ENCODE data around the gene LRRC23. TPM values are rescaled to one million over a fixed set of nuclear protein-coding genes. Genes with fewer than 3 reads are reported as not detected.

Gene LRRC23
- total and polyA plus RNA-seq, 8 donors: 5.3 to 20.4 (median 9.0) TPM; not detected in 1

GRCh38 chr12:6914246-6914946 lies 9.8 kb downstream of the LRRC23 start, which contains the start of gene ENO2:
Gene ENO2 (plus strand): TSS chr12:6914580. CDS start chr12:6915833, 1,253 bp downstream.
- DNase-seq: peak; percentile 68 to 92
- peaks cover 0 to 30% (median 22%) of the 10 kb centered on the region in 4 donors for H3K36me3 ChIP-seq
- TF ChIP-seq POLR2AphosphoS5 (IDR thresholded peaks at IDR 0.05) (peak in 1 of 3 donors; percentile 37), EP300 (IDR thresholded peaks at IDR 0.05) (no peak)
- TF ChIP-seq, protein P1, sequence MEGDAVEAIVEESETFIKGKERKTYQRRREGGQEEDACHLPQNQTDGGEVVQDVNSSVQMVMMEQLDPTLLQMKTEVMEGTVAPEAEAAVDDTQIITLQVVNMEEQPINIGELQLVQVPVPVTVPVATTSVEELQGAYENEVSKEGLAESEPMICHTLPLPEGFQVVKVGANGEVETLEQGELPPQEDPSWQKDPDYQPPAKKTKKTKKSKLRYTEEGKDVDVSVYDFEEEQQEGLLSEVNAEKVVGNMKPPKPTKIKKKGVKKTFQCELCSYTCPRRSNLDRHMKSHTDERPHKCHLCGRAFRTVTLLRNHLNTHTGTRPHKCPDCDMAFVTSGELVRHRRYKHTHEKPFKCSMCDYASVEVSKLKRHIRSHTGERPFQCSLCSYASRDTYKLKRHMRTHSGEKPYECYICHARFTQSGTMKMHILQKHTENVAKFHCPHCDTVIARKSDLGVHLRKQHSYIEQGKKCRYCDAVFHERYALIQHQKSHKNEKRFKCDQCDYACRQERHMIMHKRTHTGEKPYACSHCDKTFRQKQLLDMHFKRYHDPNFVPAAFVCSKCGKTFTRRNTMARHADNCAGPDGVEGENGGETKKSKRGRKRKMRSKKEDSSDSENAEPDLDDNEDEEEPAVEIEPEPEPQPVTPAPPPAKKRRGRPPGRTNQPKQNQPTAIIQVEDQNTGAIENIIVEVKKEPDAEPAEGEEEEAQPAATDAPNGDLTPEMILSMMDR (IDR thresholded peaks at IDR 0.05): no peak
- peak within 1 kb of the TSS; percentile 63 to 82 (median 78) for H3K4me3 ChIP-seq
- peaks cover 18 to 30% (median 26%) of the 10 kb centered on the region in 4 donors for H3K4me1 ChIP-seq
- intact Hi-C loops (cut with DNase I; ENCODE audit: low total_unique reads): no loop called here
- H3K9me3 ChIP-seq: no peaks in the 10 kb centered on the region
- WGBS, 5 donors: 0 to 1% (median 0%) methylated on average over 27 to 68 of the region's 68 CpGs
- peak within 1 kb of the TSS; percentile 62 to 88 (median 82) for H3K27ac ChIP-seq
- H3K27me3 ChIP-seq: peaks cover 0 to 32% (median 11%) of the 10 kb centered on the region in 3 donors

DNA sequence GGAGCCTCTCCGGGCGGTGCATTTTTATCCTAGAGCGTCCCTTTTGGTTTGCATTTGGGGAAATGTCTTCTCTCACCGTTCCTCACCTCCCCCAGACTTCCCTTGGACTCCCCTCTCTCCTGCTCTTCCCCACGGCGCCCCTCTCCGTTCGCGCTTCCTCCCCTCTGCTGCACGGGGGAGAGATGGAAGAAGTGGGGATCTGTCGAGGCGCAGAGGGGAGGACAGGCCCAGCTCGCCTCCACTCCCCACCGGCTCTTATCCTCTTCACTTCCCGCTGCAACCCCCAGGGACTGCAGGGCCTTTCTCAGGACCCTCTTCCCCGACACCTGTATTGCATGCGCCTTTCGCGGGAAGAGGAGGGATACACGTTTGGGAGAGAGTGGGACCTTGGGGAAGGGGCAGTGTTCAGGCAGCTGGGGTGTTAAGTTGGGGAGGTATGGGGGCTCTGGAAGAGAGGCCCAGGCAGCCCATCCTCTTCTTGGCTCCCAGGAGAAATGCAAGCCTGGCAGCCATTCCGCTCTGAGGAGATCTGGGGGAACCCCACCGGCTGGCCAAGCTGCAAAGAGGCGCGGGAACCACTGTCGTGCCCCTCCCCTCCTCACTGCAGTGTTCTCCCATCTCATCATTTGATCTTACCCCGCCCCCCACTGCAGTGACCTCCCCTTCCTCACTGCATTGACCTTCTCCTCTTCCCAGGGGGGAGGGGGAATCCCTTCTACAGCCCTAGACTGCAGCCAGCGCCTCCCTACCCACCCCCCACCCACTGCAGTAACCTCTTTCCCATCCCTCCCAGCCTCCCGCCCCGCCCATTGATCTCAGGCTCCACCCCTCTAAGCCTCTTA lies 10.5 kb downstream of the LRRC23 start:
- peak overlapping the region; percentile 63 to 82 (median 78) for H3K4me3 ChIP-seq

DNA sequence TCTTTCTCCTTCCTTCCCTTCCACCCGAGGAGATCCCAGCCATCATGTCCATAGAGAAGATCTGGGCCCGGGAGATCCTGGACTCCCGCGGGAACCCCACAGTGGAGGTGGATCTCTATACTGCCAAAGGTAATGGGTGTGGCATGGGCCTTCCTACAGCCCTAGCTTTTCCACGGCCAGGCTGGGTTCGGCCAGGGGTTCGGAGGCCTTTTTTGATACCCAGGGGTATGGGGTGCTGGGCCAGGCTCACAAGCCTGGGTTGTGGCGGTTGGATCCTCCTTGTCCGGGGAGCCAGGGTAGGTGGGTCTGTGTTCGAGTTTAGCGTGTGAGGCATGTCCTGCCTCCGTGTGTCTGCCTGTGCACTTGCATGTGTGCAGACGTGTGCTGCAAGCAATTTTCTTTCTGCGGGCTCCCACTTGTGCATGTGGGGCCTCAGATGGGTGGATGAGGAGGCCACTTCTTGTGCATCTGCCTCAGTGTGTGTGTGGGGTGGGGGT lies 11.2 kb downstream of the LRRC23 start:
- Histone ChIP-seq H3K27me3 (peaks cover 0 to 32% (median 11%) of the 10 kb centered on the region in 3 donors), H3K9me3 (no peaks in the 10 kb centered on the region), H3K4me1 (peaks cover 18 to 30% (median 26%) of the 10 kb centered on the region in 4 donors), H3K4me3 (peak overlapping the region in 2 of 4 donors; percentile 78 to 79), H3K36me3 (peaks cover 0 to 42% (median 27%) of the 10 kb centered on the region in 4 donors), H3K27ac (peak overlapping the region in 1 of 5 donors; percentile 88)
- no peak for DNase-seq
- intact Hi-C loops (cut with DNase I; ENCODE audit: low total_unique reads): no loop called here
- no peak for TF ChIP-seq EP300 (IDR thresholded peaks at IDR 0.05)
- TF ChIP-seq, protein P1 (IDR thresholded peaks at IDR 0.05): no peak
- WGBS, 5 donors: 62 to 81% (median 78%) methylated on average over 8 to 14 of the region's 14 CpGs

More for the DNA sequence above, 10.5 kb downstream of the LRRC23 start:
- Histone ChIP-seq H3K36me3 (peaks cover 0 to 36% (median 25%) of the 10 kb centered on the region in 4 donors), H3K27ac (peak overlapping the region; percentile 20 to 88 (median 82)), H3K27me3 (peaks cover 0 to 32% (median 11%) of the 10 kb centered on the region in 3 donors), H3K9me3 (no peaks in the 10 kb centered on the region), H3K4me1 (peaks cover 18 to 30% (median 26%) of the 10 kb centered on the region in 4 donors)
- peak in 1 of 2 donors; percentile 51 for DNase-seq
- intact Hi-C loops (cut with DNase I; ENCODE audit: low total_unique reads): no loop called here
- 15 to 22% (median 16%) methylated on average over 28 to 29 of the region's 29 CpGs for WGBS, 5 donors
- TF ChIP-seq, protein P1 (IDR thresholded peaks at IDR 0.05): no peak
- no peak for TF ChIP-seq POLR2AphosphoS5 (IDR thresholded peaks at IDR 0.05)
- no peak for TF ChIP-seq EP300 (IDR thresholded peaks at IDR 0.05)
- no peak for TF ChIP-seq POLR2A (IDR thresholded peaks at IDR 0.05)
